GM12878 (cell line): ENCODE results near the gene SPIRE2. TPM values are rescaled to one million over a fixed set of nuclear protein-coding genes. Genes with fewer than 3 reads are reported as not detected.

Experiments
- ATAC-seq: fragments of 200-7000 bp; cut with Tn5 transposase; 3 replicates; pipeline ENCODE4 v1.9.1; 2020; ENCODE audit warnings: mild to moderate bottlenecking, moderate library complexity
- BruUV-seq: library from RNA; stranded (reverse); fragments of 400-500 nt; replicated peaks from 2 replicates; lab custom pipeline; 2021; lab: Mats Ljungman, UMichigan
- CTCF ChIA-PET: fragments of 300-600 bp; sonication (Branson Sonifier 250); formaldehyde crosslinking; extraction: SDS; loops from one replicate; lab custom pipeline; 2021; ENCODE audit warnings: inconsistent platforms; lab: Yijun Ruan, JAX
- POLR2A ChIA-PET: fragments of 350-600 bp; formaldehyde crosslinking; extraction: SDS; loops from one replicate; lab custom pipeline; 2021; ENCODE audit warnings: inconsistent platforms; lab: Charles Lee
- RAD21 ChIA-PET: fragments of 300-600 bp; sonication (Branson Sonifier 250); formaldehyde crosslinking; loops from one replicate; lab custom pipeline; 2023; ENCODE audit warnings: antibody characterized with exemption; ENCODE audit not compliant: unreplicated experiment; lab: Charles Lee
- SMC1A ChIA-PET: fragments of 300-600 bp; sonication (Branson Sonifier 250); formaldehyde crosslinking; loops from one replicate; lab custom pipeline; 2023; ENCODE audit not compliant: unreplicated experiment, uncharacterized antibody; lab: Charles Lee
- DNase-seq: peaks from one replicate; pipeline ENCODE4 v3.0.0-alpha.2; 2011; ENCODE audit warnings: low read depth, low spot score
- FAIRE-seq: peaks from 3 replicates; lab custom pipeline; 2011; peaks lifted over from hg19 to GRCh38; lab: Jason Lieb, UNC
- H2AFZ ChIP-seq: 2 replicates; pipeline ENCODE4 v1.6.0; 2011; ENCODE audit warnings: low read depth, low read length, control low read depth; ENCODE audit not compliant: control insufficient read depth
- H3K27ac ChIP-seq: 2 replicates; pipeline ENCODE4 v1.5.1; 2011; ENCODE audit warnings: control low read depth; ENCODE audit not compliant: control insufficient read depth, insufficient read depth
- H3K27me3 ChIP-seq, 2 experiments: replicated peaks in 1 of 2; 2 replicates each; pipeline versions ENCODE4 v1.6.0 to v1.6.1; 2011; ENCODE audit warnings: low read length in 1 of 2; ENCODE audit not compliant: control insufficient read depth in 2 of 2, insufficient read depth in 2 of 2
- H3K36me3 ChIP-seq, 2 experiments: 2 replicates each; pipeline ENCODE4 v1.5.1; 2011; ENCODE audit warnings: low read length in 1 of 2; ENCODE audit not compliant: control insufficient read depth in 2 of 2, insufficient read depth in 2 of 2
- H3K4me1 ChIP-seq: 2 replicates; pipeline ENCODE4 v1.6.1; 2011; ENCODE audit warnings: mild to moderate bottlenecking, low read length, moderate library complexity, mixed read lengths; ENCODE audit not compliant: control insufficient read depth, insufficient read depth
- H3K4me2 ChIP-seq: 2 replicates; pipeline ENCODE4 v1.6.0; 2011; ENCODE audit warnings: control low read depth; ENCODE audit not compliant: control insufficient read depth, insufficient read depth
- H3K4me3 ChIP-seq: fragments of 200-600 bp; sonication (generic); 2 replicates; pipeline ENCODE4 v1.5.1; 2016
- H3K79me2 ChIP-seq: 2 replicates; pipeline ENCODE4 v1.6.0; 2011; ENCODE audit warnings: low read length; ENCODE audit not compliant: control insufficient read depth, insufficient read depth
- H3K9ac ChIP-seq: 2 replicates; pipeline ENCODE4 v1.8.0; 2011; ENCODE audit warnings: low read length, control low read depth, mixed read lengths; ENCODE audit not compliant: control insufficient read depth, insufficient read depth
- H3K9me3 ChIP-seq: replicated peaks from 3 replicates; pipeline ENCODE4 v1.5.1; 2011; ENCODE audit warnings: mild to moderate bottlenecking, low read length; ENCODE audit not compliant: control insufficient read depth, insufficient read depth
- H4K20me1 ChIP-seq: 2 replicates; pipeline ENCODE4 v1.6.0; 2011; ENCODE audit not compliant: control insufficient read depth, insufficient read depth
- BHLHE40 ChIP-seq, 2 experiments: fragments of 450-650 bp in 1 of 2; IDR thresholded peaks; 2 replicates each; pipeline ENCODE4 v1.6.1; 2011 to 2017; ENCODE audit warnings: low read depth in 2 of 2, borderline replicate concordance in 1 of 2, improper control_type of control experiment in 1 of 2, low read length in 1 of 2, mild to moderate bottlenecking in 1 of 2
- BMI1 ChIP-seq: fragments of 450-650 bp; IDR thresholded peaks from 2 replicates; pipeline ENCODE4 v1.6.1; 2016; ENCODE audit warnings: mild to moderate bottlenecking, moderate library complexity, borderline replicate concordance
- CREB1 ChIP-seq: IDR thresholded peaks from 2 replicates; pipeline ENCODE4 v1.6.1; 2012; ENCODE audit warnings: low read depth, mild to moderate bottlenecking, inconsistent platforms
- CREM ChIP-seq: IDR thresholded peaks from 2 replicates; pipeline ENCODE4 v1.6.1; 2014; ENCODE audit warnings: antibody characterized with exemption, low read depth
- CTCF ChIP-seq, 3 experiments: IDR thresholded peaks in 2 of 3; conservative IDR thresholded peaks in 1 of 3; 2 replicates each; pipeline ENCODE4 v1.5.1; 2011; ENCODE audit warnings: low read depth in 3 of 3, low read length in 3 of 3, mild to moderate bottlenecking in 3 of 3, control low read depth in 2 of 3, moderate library complexity in 2 of 3, inconsistent platforms in 1 of 3, mixed read lengths in 1 of 3; ENCODE audit not compliant: control insufficient read depth in 2 of 3, insufficient read depth in 1 of 3; ENCODE audit errors: extremely low read depth in 1 of 3
- E2F8 ChIP-seq: fragments of 450-650 bp; IDR thresholded peaks from 2 replicates; pipeline ENCODE4 v1.6.1; 2018; ENCODE audit warnings: mild to moderate bottlenecking, low read depth, moderate library complexity; ENCODE audit not compliant: partially characterized antibody
- EP300 ChIP-seq, 2 experiments: fragments of 150-350 bp in 1 of 2; IDR thresholded peaks; 2 replicates each; pipeline ENCODE4 v1.6.1; 2011 to 2012; ENCODE audit warnings: low read depth in 2 of 2, low read length in 2 of 2, borderline replicate concordance in 1 of 2, improper control_type of control experiment in 1 of 2, inconsistent platforms in 1 of 2; ENCODE audit not compliant: control insufficient read depth in 1 of 2
- IRF4 ChIP-seq: IDR thresholded peaks from 2 replicates; pipeline ENCODE4 v1.6.1; 2011; ENCODE audit warnings: low read depth, low read length
- KAT2A ChIP-seq: conservative IDR thresholded peaks from 2 replicates; pipeline ENCODE4 v1.6.1; 2011; ENCODE audit warnings: low read depth, low read length; ENCODE audit not compliant: control insufficient read depth
- LARP7 ChIP-seq: fragments of 450-650 bp; IDR thresholded peaks from 2 replicates; pipeline ENCODE4 v1.6.1; 2017; ENCODE audit warnings: mild to moderate bottlenecking
- MXI1 ChIP-seq: fragments of 150-350 bp; IDR thresholded peaks from 2 replicates; pipeline ENCODE4 v1.6.1; 2011; ENCODE audit warnings: low read depth, mild to moderate bottlenecking, inconsistent platforms, low read length, improper control_type of control experiment
- NFYA ChIP-seq: IDR thresholded peaks from 2 replicates; pipeline ENCODE4 v1.6.1; 2011; ENCODE audit warnings: low read depth, mild to moderate bottlenecking, low read length, improper control_type of control experiment, borderline replicate concordance
- PML ChIP-seq: IDR thresholded peaks from 2 replicates; pipeline ENCODE4 v1.6.1; 2012; ENCODE audit warnings: low read length, inconsistent platforms
- RAD21 ChIP-seq: IDR thresholded peaks from 2 replicates; pipeline ENCODE4 v1.6.1; 2011; ENCODE audit warnings: mild to moderate bottlenecking, low read depth, low read length, moderate library complexity; ENCODE audit not compliant: insufficient read depth
- RELB ChIP-seq: fragments of 450-650 bp; IDR thresholded peaks from 2 replicates; pipeline ENCODE4 v1.6.1; 2017; ENCODE audit warnings: low read depth, mild to moderate bottlenecking, moderate library complexity
- SMAD5 ChIP-seq: IDR thresholded peaks from 2 replicates; pipeline ENCODE4 v1.6.1; 2016; ENCODE audit warnings: antibody characterized with exemption, low read depth
- SMC3 ChIP-seq: IDR thresholded peaks from 2 replicates; pipeline ENCODE4 v1.6.1; 2011; ENCODE audit warnings: low read length, improper control_type of control experiment, borderline replicate concordance
- TCF3 ChIP-seq: IDR thresholded peaks from 2 replicates; pipeline ENCODE4 v1.6.1; 2012; ENCODE audit warnings: low read depth, mild to moderate bottlenecking, low read length, borderline replicate concordance; ENCODE audit not compliant: insufficient read depth
- ZSCAN29 ChIP-seq: fragments of 450-650 bp; IDR thresholded peaks from 2 replicates; pipeline ENCODE4 v1.6.1; 2017; ENCODE audit warnings: mild to moderate bottlenecking, moderate library complexity
- WGBS: methylation state at CpG from one replicate; pipeline ENCODE4 v1.1.6; 2016; ENCODE audit warnings: low lambda C conversion rate; ENCODE audit not compliant: insufficient replicate concordance, insufficient coverage; ENCODE audit errors: missing lambda C conversion rate; 5-methylcytosine and 5-hydroxymethylcytosine counted together
- in situ Hi-C: fragments of 300-500 bp; cut with MboI; formaldehyde crosslinking; loops from 9 replicates; pipeline ENCODE4 v1.14.3; 2018; ENCODE audit warnings: mixed read lengths
- intact Hi-C: fragments of 100-400 bp; cut with micrococcal nuclease; formaldehyde crosslinking; loops from one replicate; pipeline ENCODE4 v1.14.2; 2022; ENCODE audit not compliant: unreplicated experiment
- polyA plus RNA-seq, 11 experiments: library from polyadenylated mRNA; depleted of rRNA in 4 of 11; unstranded in 6 of 11; stranded (reverse) in 5 of 11; fragments of >200 nt; fragmentation: Nextera tagmentation in 4 of 11; fragmentation: Illumina TruSeq in 1 of 11; extraction: Ambion mirVana in 4 of 11; extraction: Trizol in 1 of 11; gene quantifications; 1 replicate in 1 of 11; 2 replicates in 10 of 11; pipeline versions ENCODE4 v1.2.1 to v1.2.3, GENCODE V29; 2011 to 2016; ENCODE audit warnings: inconsistent platforms in 2 of 11, missing spikeins in 2 of 11, low read depth in 1 of 11
- total RNA-seq, 4 experiments: library from RNA; depleted of rRNA in 3 of 4; stranded (reverse); fragments of >200 nt in 3 of 4; fragmentation: Illumina TruSeq in 1 of 4; extraction: Trizol in 1 of 4; gene quantifications; 2 replicates each; pipeline versions ENCODE4 v1.2.1 to v1.2.3, GENCODE V29; 2013 to 2021

The SPIRE2 gene
- total and polyA plus RNA-seq, 10 of the 15 experiments (the other 5 are each of a cell fraction or from before 2014, with no cell fraction given) = 0.03 to 0.64 (median 0.27) TPM; not detected in 1

- Histone ChIP-seq H4K20me1 (no peaks in the 10 kb centered on the region), H3K27me3 (no peaks in the 10 kb centered on the region), H3K9me3 (no peaks in the 10 kb centered on the region), H3K79me2 (no peaks in the 10 kb centered on the region), H3K9ac (no peak overlapping the region), H3K27ac (no peak overlapping the region), H3K36me3 (no peaks in the 10 kb centered on the region), H3K4me3 (no peak overlapping the region), H3K4me2 (peak overlapping the region; percentile 71), H2AFZ (peak overlapping the region; percentile 28; the same call in 1 of the 2 replicates), H3K4me1 (peaks cover 3% of the 10 kb centered on the region)
- RAD21 ChIA-PET = no interaction called here
- 2% methylated on average over 13 of the region's 13 CpGs for WGBS
- CTCF ChIA-PET = interaction anchor here (0.6 to 1.2 kb wide), 2 partner anchors 37 to 52 kb away, joined by 3 read pairs; no protein-coding TSS in a partner anchor
- BruUV-seq = no TSS peak
- POLR2A ChIA-PET = no interaction called here
- in situ Hi-C loops = no loop called here
- ATAC-seq = peak; percentile 65
- FAIRE-seq = peak; percentile 41
- SMC1A ChIA-PET = interaction anchor here (0.5 kb wide), 1 partner anchor 272 kb away, joined by 3 read pairs; no protein-coding TSS in a partner anchor
- intact Hi-C loops = no loop called here
- DNase-seq = no peak
- TF ChIP-seq CREM = no peak
- no peak for TF ChIP-seq KAT2A
- no peak for TF ChIP-seq NFYA
- no peak for TF ChIP-seq EP300 (IDR thresholded peaks at IDR 0.05; ENCODE audit: borderline replicate concordance in 1 of 2, control insufficient read depth in 1 of 2, low read depth in 2 of 2, low read length in 2 of 2)
- TF ChIP-seq BMI1 = no peak
- no peak for TF ChIP-seq BHLHE40 (IDR thresholded peaks at IDR 0.05; ENCODE audit: borderline replicate concordance in 1 of 2, low read depth in 2 of 2, low read length in 1 of 2)
- TF ChIP-seq RELB = no peak
- TF ChIP-seq IRF4 = no peak
- TF ChIP-seq SMC3 = no peak
- TF ChIP-seq SMAD5 = no peak
- no peak for TF ChIP-seq PML
- TF ChIP-seq E2F8 = no peak
- TF ChIP-seq CTCF (IDR thresholded peaks at IDR 0.05 in 2 of 3, conservative IDR thresholded peaks at IDR 0.05 in 1 of 3; ENCODE audit: control insufficient read depth in 2 of 3, extremely low read depth in 1 of 3, insufficient read depth in 1 of 3, low read depth in 3 of 3, low read length in 3 of 3) = peak in 1 of 3 experiments; percentile 4; a peak in 1 of 6 replicates
- no peak for TF ChIP-seq CREB1
- TF ChIP-seq MXI1 = no peak
- TF ChIP-seq RAD21 = no peak
- no peak for TF ChIP-seq LARP7
- no peak for TF ChIP-seq ZSCAN29
- TF ChIP-seq TCF3 = 0 out of 2 replicates have a peak, but pooled peaks have one; percentile 49
Observed at GRCh38 chr16:89845417-89845816, 17.1 kb downstream of the SPIRE2 start.
